GM19438 (cell line): ENCODE results near the gene FGF1.

Experiments
- ATAC-seq: cut with Tn5 transposase; IDR thresholded peaks from one replicate; pipeline ENCODE4 v1.9.1; 2021; ENCODE audit warnings: low read depth; ENCODE audit not compliant: unreplicated experiment

Gene FGF1

DNA sequence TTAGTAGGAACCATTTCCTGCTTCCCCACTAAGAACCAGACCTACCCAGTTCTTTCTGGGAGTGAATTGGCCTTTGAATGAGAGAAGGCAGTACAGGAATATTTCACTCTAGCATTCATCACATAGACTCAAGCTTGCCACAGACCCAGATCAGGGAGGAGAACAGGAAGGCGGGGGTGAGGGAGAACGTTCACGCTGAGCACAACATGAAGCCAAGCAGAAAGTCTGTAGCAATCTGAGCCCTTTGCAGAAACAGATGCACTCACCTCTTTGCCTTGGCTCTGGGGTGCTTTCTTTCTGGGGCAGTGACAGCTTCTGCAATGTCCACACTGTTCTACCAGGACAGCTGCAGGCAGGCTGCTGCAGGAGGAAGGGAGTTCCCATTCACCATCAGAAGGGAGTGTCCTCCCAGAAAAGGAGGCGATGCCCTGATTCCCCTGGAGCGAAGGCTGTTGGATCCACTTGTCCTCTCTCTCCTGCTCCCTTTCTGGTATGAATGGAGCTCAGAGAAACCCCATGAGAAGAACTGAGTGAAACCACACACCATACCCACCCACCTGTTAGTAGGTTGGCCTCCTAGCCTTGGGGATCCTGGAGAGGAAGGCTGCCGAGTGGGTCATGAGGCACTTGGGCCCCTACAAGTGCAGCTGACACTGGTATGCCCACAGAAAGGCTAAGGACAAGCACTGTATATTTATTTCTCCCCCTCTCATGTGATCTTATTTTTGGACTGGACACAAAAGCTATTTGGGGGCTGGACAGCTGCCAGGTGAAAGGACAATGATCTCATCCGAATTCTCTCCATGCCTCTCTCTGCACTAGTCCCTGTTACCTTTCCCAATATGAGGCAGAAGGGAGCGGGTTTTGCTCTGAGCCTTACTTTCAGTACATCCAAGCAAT lies 11.7 kb upstream of the FGF1 start:
- ATAC-seq = no peak

DNA sequence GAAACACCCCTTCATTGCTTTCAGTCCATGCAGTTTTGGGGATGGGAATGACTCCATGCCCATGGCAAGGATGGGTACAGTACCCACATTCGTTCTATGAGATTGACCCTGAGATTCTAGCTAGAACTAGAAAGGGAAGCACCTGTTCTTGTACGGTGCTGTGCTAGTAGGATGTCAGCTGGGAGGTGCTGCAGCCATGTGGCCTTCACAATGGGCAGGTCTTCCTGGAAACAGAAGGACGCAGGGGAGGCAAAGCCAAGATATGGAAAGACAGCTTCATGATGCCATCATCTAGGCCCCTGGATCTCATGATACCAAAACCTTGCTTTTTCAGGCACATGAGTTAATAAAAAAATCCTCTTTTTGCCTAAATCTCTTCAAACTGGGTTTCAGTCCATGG lies 10.5 kb upstream of the FGF1 start:
- ATAC-seq = no peak

DNA sequence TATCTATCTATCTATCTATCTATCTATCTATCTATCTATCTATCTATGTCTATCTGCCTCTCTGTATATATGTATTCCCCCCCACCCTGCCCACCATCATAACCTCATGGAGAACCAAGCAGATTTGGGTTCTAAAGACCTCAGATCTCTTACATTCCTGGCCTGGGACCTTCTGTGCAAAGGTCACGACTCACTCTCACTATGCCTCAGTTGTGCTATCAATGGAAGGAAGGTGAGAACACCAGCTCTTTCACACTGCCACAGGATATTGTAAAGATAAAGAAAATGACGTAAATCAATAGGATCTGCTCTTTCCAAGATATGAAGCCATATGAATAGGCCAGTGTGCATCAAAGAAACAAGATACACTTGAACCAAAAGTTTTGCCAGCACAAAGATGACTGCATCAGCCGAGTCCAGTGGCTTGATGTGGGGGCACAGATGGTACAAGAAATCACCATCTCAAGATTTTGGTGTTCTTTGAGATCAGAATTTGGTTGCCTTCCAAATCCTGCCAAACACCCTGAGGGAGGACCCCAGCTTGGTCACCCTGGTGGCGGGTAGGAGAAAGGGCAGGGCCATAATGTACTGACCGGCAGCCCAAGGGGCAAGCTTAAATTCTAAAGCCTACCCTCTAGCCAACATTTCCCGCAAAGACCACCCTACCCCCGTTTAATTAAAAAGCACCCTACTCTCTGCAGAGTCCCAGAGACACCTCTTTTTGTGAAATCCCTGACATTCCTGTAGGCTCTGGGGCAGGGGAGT lies 8.4 kb upstream of the FGF1 start:
- no peak for ATAC-seq

DNA sequence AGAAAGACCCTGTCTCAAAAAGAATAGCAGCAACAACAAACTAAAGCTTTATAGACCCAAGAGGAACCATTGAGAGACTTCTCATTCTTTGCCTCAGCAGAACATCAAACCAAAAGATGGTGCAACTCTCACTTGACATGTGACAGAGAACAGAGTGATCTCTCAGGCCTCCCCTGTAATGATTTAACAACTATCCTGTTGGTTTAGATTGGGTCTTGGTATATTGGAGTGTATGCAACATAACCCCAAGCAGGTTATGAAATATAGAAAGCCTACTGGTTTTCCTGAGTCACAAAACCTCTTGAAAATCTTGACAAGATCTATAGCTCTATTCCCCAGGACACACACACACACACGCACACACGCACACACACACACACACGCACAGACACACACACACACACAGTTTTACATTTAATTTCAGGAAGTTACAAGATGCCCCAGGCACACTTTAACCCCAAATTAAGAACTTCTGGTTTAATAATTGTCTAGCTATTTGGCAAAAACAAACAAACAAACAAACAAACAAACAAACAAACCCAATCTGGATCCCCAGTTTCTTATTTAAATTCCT lies 6.5 kb upstream of the FGF1 start:
- no peak for ATAC-seq

DNA sequence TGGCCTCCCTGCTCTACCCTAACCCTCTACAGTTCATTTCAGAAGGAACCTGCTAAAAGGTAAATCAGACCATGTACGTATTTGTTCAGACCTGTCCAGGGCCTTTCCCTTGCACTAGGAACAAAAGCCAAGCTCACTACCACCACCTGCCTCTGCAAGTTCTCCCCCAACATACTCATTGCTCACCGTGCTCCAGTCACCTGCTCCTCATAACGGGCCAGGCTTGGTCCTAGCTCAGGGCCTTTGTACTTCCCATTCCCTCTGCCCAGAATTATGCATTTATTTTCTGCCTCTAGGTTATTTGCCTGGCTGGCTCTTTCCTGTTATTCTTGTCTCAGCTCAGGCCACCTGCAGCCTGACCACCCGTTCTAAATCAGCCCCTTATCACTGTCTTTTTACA lies 4.8 kb upstream of the FGF1 start:
- ATAC-seq = no peak

DNA sequence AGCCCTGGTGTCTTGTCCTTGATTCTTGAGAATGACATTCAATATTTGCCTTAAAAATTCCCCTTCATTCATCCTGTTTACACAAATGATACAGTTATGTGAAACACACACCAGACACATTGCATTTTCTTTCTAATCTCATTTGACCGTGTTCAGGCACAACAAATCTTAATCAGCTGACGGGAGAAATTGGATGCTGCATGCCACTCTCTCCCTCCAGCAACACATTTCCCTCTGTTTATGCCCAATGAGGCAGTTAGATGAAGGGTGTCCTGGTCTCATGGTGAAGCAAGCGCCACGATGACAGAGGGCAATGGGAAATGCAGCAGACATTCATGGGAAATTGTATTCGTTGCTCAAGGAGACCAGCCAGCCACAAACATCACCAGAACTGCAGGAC lies 3.2 kb upstream of the FGF1 start:
- ATAC-seq = no peak

DNA sequence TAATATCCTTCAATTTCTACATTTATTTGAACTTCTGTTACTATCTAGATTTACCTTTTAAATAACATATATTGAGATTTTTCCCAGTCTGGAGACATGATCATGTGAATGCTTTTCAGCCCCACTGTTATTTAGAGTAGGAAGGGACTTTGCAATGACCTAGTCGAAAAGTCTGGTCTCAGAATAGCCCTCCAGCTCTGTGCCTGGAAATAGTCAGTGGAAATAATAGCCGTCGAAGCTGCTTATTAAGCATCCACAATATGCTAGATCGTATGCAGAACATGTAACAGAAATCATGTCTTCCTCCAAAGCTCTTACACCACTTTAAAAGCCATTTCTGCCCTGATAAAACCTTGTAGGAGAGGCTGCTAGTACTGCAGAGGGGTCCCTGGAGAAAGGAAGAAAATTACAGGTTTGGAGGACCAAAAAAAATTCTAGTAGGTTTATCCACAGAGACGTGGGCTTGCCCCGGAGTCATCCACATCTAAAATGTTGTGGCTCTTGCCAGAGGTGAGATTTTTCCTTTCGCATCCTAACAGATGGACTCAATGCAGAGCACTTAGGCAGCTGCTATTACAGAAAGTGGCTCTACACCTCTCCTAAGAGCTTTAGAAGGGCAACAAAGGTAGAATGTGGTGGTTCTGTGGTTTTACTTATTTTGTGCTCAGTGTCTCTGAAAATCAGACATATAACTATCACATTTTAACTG lies 2.5 kb upstream of the FGF1 start:
- ATAC-seq = no peak

DNA sequence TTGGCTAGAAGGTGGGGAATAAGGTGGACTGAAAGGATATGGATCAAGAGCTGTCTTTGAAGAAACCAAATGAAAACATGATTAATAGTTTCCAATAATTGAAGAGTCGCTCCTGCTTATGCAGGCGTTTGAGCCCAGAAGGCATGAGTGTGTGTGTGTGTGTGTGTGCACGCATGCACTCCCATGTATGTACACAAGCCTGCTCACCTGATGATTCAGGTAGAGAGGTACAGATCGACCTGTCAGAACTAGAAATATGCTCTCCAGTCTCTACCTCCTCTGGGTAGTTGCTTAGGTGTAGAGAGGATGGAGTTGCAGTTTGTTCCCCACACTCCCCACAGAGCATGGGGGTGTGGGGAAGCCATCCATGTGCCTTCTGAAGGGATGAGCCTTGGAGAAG lies 1.1 kb upstream of the FGF1 start:
- no peak for ATAC-seq

DNA sequence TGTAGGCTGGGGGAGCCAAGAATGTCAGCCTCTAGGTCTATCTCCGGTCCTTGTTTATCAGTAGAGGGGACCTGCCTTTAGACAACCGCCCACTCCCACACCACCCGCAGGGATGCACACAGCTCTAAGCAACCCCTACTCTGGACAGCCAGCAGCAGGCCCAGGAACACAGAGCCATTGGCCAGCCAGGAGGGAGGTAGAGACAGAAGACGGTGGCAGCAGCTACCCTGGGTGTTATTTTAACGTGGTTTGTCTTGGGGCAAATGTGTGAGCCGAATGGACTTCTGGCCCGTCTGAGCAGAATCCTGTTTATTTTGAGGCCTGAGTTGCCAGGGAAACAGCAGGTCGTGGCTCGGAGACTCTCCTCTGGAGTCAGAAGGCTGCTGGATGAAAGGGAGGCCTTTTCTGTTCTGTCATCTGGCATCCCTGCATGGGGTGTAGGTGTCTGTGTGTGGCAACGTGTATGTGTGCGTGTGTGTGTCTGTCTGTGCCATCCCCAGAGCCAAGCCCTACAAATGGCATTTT lies 382 bp upstream of the FGF1 start:
- no peak for ATAC-seq

DNA sequence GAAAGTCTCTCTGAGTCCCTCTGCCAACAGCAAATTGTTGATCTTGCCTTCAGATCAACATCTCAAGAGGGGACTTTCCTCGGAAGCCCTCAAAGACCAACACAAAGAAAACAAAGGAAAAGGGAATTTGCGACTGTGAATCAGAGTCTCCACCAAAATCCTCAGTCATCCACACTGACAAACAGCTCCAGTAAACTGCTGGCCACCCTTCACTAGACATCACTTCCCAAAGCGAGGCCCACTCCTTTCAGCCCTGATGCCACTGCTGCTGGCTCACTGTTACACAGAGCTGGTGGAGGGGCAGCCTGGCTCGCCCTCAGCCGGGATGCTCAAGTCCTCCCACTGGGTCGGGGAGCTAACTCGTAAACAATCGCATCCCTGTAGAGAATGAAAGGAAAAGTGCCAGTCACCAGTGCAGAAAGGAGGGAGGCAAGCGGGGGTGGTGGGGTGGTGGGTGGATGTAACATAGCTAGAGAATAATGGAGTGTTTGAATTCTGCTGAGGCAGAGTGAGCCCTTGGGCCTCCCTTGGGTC lies 1.3 kb downstream of the FGF1 start:
- ATAC-seq = no peak

DNA sequence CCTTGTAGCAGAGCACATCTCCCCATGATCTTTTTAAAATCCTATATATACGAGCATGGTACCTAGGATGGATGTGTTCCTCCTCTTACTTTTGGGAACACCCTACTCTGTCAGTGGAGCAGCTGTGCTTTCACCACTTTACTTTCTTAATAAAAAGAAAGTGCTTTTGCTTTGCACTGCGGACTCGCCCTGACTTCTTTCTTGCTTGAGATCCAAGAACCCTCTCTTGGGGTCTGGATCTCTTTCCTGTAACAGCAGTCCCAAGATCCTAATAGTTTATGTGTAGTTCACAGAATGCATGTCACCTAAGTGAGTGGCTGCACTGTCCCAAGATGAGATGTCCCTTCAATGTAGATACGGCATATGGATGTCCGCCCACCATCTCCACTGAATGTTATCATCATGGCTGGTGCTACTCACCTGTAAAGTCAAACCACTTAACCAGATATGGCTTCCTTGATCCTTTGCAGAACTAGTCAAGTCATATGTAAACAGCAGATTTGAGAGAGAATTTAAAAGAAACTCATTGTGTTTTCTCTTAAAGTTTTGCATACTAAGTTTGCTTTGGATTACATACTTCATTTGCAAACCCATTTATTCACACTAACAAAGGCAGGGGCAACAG lies 1.9 kb downstream of the FGF1 start:
- ATAC-seq = no peak

DNA sequence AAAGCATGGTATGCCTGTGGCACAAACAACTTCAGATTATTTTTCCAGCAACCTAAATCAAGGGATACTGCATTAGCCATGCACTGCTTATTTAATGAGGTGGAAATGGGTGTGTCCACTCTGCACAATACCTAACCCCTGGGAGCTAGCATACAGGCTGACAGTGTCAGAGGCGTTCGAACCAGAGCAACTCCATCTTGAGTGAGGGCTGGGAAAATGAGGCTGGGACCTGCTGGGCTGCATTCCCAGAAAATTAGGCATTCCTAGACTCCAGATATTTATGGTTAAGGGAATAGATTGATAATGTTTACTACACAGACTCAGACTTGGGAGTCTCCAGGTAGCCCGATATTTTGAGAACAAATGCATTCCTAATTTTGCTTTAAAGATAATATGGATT lies 2.8 kb downstream of the FGF1 start:
- no peak for ATAC-seq

DNA sequence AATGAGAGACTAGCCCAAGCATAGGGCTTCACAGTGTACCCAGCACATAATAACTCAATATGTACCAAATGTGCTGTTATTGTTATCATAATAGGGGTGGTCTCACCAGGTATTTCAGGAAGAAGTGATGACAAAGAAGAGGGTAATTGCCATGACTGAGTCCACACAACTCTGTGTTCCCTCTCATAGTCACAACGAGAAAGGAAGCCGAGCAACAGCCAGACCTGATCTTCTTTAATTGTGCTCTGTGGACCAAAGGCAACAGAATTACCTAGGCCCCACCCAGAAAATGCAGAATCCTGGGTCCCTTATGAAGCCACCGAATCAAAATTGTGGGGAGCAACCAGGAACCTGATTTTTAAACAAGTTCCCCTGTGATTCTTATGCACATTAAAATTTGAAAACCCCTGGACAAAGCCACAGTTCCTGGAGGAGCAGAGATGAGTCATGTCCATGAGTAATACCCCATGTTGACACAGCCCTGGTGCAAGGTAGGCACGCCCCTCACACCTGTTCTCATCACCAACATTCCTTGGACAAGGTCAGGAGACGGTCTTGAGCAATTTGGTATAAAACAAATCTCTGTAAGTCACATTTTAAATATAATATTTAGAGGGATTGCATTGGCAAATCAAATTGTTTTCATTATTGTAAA lies 5.2 kb downstream of the FGF1 start:
- ATAC-seq = no peak

DNA sequence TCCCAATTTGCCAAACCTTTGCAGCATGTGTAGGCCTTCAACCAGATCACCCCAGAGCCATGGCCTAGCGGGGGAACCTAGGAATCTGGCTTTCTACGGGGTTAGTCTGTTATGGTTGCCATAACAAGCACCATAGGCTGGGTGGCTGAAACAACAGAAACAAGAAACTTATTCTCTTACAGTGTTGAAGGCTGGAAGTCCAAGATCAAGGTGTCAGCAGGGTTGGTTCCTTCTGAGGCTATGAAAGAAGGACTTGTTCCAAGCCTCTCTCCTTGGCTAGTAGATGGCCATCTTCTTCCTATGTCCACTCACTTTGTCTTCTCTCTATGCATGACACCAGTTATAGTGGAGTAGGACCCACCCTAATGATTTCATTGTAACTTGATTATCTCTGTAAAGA lies 6.1 kb downstream of the FGF1 start:
- no peak for ATAC-seq

DNA sequence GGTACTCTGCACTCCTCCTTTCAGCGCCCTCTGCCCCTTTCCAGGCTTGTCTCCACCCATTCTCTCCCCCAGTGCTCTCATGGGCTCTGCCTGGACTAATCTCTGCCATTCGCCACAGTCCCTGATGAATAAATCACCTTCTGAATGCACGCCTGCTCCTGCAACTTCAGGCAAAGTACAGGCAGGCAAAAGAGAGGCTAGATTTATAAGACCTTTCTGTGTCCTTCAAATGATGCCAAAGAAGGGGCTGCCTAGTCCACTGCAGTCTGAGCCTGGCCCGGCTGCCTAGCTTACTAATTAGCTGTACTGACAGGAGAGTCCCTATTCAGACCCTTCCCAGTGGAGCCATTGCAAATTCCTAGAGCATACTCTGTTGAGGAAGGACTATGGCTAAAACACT lies 7.4 kb downstream of the FGF1 start:
- ATAC-seq = no peak

DNA sequence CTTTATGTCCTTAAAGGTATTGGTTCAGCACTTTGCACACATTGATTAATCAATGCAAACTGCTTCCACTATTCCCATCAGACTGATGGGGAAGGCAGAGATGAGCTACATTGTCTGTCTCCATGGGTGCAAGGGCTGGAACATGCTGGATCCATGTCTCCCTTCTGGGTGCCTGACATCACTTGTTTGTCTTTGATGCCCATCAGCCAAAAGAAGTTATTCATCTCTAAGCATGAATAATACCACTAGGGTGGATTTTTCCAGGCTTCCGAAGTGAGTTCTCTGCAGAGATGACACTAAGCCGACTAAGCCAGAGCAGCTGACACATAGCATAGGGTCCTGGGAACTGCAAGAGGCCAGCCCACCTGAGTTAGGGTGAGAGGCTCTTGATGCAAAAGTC lies 8.7 kb downstream of the FGF1 start:
- no peak for ATAC-seq

DNA sequence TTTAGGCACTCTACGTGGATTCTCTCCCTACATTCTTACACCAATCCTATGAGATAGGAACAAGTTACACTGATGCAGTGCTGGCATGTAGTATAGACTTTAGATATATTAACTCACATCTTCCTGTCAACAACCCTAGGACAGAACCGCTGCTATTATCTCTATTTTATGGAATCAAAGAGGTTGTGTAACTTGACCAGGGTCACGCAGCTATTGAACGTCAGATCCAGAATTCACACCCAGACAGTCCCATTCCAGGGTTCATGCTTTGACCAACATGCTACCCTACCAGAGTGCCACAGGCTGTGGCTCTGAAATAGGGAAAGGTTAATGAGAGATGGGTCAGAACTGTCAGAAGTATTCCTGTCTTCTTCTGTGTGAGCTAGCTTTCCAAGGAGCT lies 9.6 kb downstream of the FGF1 start:
- no peak for ATAC-seq

DNA sequence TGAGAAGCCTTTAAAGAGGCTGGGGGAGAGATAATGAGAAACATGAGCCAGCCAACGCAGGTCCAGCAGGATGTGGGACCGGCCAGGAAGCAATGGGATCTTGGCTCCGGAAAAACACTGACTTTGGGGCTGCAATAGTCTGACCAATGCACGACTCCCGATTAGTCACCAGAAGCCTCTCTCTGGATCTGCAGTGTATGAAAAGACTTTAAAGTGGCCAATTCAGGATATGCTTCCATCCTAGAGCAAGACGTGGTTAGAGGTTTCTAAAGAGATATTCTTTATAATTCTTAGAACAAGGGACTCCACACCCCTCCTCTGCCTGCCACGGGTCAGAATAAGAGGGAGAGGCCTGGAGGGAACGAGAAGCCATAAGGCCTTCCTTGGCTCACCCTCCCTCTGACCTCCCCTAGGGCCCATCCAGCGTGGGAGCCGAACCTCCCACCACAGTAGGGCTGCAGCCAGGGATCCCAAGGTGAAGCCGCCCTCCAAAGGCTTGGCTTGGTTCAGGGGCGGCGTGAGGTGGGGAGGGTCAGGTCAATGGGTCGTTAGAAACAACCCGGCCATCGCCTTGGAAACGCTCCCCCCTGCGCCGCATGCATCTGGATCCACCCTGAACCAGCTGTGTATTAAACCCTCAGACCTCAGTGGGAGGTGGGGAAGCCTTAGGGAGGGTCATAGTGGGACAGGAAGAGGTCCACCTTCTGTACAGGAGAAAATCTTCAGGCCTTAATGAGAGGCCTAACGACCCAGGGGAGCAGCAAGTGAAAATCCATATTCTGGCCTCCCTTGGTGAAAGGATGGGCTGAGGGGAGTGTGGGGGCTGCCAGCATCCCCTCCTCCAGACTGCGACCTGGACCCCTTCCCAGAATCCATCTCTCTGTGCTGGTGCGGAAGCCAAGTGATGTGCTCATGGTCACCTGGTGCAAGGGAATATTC lies 11.1 kb downstream of the FGF1 start:
- ATAC-seq = no peak

DNA sequence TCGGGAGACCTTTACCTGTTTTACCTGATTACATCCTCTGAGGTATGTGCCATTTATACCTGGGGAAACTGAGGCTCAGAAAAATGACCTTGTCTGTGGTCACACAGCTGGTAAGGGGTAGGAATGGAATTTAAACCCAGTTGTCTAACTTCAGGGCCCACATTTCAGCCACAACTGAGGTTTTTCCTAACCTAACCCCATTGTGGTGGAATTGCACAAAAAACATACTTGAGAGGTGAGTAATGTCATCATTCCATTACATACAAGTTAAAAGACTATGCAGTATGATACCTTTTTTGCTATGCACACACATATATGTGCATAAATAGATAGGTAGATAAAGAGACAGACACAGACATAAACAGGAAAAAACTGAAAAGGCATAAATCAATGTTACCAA lies 14.1 kb downstream of the FGF1 start:
- no peak for ATAC-seq
